Stimulated activated CD8-positive, alpha-beta memory T cell treated with anti-CD3 and anti-CD28 coated beads, Interleukin-4, amount 100 ng/mL, for 24 hours (primary cell): ENCODE results near the gene CYP2E1.
"Not testable (repeated sequence)": the region's sequence is repeated elsewhere in the genome, so short reads cannot be mapped to it uniquely, and the experiment has no call there.

Experiments
- DNase-seq: peaks from one replicate; pipeline ENCODE4 v3.0.0-alpha.2; 2020; ENCODE audit warnings: low read depth

CYP2E1 gene

DNA sequence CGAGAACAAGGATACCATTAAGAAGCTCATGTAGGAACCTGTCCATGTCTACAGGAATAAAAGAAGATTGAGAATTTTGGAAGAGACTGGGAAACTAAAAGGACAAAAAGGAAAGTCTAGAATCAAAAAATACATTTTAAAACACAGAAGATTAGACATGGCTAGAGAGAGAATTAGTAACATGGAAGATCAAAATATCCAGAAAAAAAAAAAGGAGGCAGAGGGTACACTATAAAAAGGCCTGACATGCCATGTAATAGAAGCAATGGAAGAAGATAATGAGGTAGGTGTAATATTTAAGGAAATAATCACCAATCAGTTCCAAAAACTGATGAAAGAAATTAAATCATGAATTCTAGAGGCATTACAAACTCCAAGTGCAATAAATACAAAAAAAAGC lies 46.3 kb downstream of the CYP2E1 start:
- not testable (repeated sequence) for DNase-seq

DNA sequence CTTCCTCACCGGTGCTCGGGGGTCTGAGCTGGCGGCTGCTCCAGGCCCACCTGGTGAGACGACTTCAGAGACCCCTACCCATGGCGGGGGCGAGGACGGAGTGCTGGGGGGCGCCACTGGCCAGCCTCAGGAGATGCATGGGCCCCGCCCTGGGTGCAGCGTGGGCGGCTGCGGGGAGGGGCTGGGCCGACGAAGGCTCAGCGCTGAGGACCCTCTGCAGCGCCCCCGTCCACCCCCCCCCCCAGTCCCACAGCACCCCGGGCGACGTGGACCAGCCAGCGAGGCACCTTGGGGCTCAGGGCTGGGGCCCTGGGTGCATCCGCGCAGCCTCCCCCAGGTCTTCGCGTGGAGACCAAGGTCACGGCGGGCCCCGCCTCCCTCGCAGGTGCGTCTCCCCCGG lies 49.9 kb downstream of the CYP2E1 start:
- DNase-seq = not testable (repeated sequence)
